H1 (cell line): ENCODE results near the gene VPS41.

Experiments
- GABPA ChIP-seq: IDR thresholded peaks from 2 replicates; pipeline ENCODE4 v1.6.1; 2011; ENCODE audit warnings: mild to moderate bottlenecking, low read length, moderate library complexity, borderline replicate concordance; ENCODE audit not compliant: insufficient read depth
- HDAC2 ChIP-seq, 2 experiments: fragments of 300-600 bp in 1 of 2; sonication (generic) in 1 of 2; IDR thresholded peaks; 2 replicates each; pipeline ENCODE4 v1.6.1; 2011 to 2012; ENCODE audit warnings: low read depth in 2 of 2, low read length in 2 of 2, mild to moderate bottlenecking in 2 of 2, moderate library complexity in 2 of 2, borderline replicate concordance in 1 of 2, inconsistent platforms in 1 of 2
- JUN ChIP-seq: IDR thresholded peaks from 2 replicates; pipeline ENCODE4 v1.6.1; 2011; ENCODE audit warnings: low read depth, mild to moderate bottlenecking, improper control_type of control experiment, low read length
- POLR2AphosphoS5 ChIP-seq: IDR thresholded peaks from 2 replicates; pipeline ENCODE4 v1.6.1; 2011; ENCODE audit warnings: low read depth, low read length
- SP1 ChIP-seq: IDR thresholded peaks from 2 replicates; pipeline ENCODE4 v1.6.1; 2011; ENCODE audit warnings: low read depth, low read length
- TCF12 ChIP-seq: IDR thresholded peaks from 2 replicates; pipeline ENCODE4 v1.6.1; 2011; ENCODE audit warnings: low read depth, mild to moderate bottlenecking, low read length
- TEAD4 ChIP-seq: IDR thresholded peaks from 2 replicates; pipeline ENCODE4 v1.6.1; 2012; ENCODE audit warnings: low read depth, low read length, inconsistent platforms, mixed read lengths
- TF ChIP-seq, protein P1 (sequence below), 3 experiments: IDR thresholded peaks; 1 replicate in 2 of 3; 2 replicates in 1 of 3; pipeline versions ENCODE4 v1.5.1 to v1.6.1; 2011; ENCODE audit warnings: low read length in 3 of 3, mild to moderate bottlenecking in 3 of 3, inconsistent platforms in 2 of 3, low read depth in 1 of 3, moderate library complexity in 1 of 3; ENCODE audit not compliant: insufficient read depth in 1 of 3; ENCODE audit errors: control extremely low read depth in 1 of 3

DNA sequence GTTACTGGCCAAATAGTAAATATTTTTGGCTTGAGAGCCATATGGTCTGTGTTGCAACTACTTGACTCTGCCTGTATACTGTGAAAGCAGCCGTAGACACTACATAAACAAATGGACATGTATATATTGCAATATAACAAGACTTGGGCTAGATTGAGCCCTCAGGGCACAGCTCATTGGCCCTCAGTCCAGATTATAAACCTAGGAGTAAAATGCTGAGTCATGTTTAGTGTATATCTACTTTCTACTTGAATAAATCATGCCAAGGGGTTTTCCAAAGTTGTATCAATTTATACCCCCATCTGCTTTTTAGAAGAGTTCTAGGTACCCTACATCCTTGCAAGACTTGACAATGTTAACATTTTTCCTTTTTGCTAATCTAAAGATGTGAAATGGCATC, 41.3 kb upstream of the VPS41 start:
- TF ChIP-seq, protein P1, sequence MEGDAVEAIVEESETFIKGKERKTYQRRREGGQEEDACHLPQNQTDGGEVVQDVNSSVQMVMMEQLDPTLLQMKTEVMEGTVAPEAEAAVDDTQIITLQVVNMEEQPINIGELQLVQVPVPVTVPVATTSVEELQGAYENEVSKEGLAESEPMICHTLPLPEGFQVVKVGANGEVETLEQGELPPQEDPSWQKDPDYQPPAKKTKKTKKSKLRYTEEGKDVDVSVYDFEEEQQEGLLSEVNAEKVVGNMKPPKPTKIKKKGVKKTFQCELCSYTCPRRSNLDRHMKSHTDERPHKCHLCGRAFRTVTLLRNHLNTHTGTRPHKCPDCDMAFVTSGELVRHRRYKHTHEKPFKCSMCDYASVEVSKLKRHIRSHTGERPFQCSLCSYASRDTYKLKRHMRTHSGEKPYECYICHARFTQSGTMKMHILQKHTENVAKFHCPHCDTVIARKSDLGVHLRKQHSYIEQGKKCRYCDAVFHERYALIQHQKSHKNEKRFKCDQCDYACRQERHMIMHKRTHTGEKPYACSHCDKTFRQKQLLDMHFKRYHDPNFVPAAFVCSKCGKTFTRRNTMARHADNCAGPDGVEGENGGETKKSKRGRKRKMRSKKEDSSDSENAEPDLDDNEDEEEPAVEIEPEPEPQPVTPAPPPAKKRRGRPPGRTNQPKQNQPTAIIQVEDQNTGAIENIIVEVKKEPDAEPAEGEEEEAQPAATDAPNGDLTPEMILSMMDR (IDR thresholded peaks at IDR 0.05; ENCODE audit: control extremely low read depth in 1 of 3, insufficient read depth in 1 of 3, low read depth in 1 of 3, low read length in 3 of 3): no peak
- no peak for TF ChIP-seq JUN
- TF ChIP-seq GABPA: no peak
- no peak for TF ChIP-seq HDAC2 (IDR thresholded peaks at IDR 0.05; ENCODE audit: borderline replicate concordance in 1 of 2, low read depth in 2 of 2, low read length in 2 of 2)
- TF ChIP-seq POLR2AphosphoS5: no peak
- TF ChIP-seq TCF12: no peak
- no peak for TF ChIP-seq TEAD4
- TF ChIP-seq SP1: no peak
